Epithelial cell of proximal tubule (primary cell): ENCODE results near the gene RAG2. TPM values are rescaled to one million over a fixed set of nuclear protein-coding genes. Genes with fewer than 3 reads are reported as not detected.
A peak's percentile ranks its signal among the peaks of the same experiment; 100 is the strongest.

Source experiments
- DNase-seq: peaks from one replicate; pipeline ENCODE4 v3.0.0-alpha.2; 2011; ENCODE audit warnings: low read depth
- H3K4me3 ChIP-seq: 2 replicates; pipeline ENCODE4 v1.5.1; 2011; ENCODE audit warnings: low read depth, mild to moderate bottlenecking, low read length
- CTCF ChIP-seq: conservative IDR thresholded peaks from 2 replicates; pipeline ENCODE4 v1.5.1; 2012; ENCODE audit warnings: low read depth, mild to moderate bottlenecking, low read length
- total RNA-seq: library from RNA; depleted of rRNA; stranded (reverse); fragments of >200 nt; gene quantifications from 2 replicates; pipeline ENCODE4 v1.2.3, GENCODE V29; 2015

The RAG2 gene
- total RNA-seq, 1 donor from 2014 or later, result not detected

DNA sequence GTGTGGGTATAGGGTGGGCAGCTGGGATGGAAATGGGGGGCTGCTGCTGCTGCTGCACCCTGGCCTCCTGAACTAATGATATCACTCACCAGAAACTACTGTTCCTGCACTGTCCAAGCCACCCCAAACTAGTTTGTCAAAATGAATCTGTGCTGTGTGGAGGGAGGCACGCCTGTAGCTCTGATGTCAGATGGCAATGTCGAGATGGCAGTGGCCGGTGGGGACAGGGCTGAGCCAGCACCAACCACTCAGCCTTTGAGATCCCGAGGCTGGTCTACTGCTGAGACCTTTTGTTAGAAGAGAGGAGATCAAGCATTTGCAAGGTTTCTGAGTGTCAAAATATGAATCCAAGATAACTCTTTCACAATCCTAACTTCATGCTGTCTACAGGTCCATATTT is 28.9 kb downstream of the RAG2 start:
- no peak overlapping the region for H3K4me3 ChIP-seq
- DNase-seq, result no peak
- TF ChIP-seq CTCF, result no peak

DNA sequence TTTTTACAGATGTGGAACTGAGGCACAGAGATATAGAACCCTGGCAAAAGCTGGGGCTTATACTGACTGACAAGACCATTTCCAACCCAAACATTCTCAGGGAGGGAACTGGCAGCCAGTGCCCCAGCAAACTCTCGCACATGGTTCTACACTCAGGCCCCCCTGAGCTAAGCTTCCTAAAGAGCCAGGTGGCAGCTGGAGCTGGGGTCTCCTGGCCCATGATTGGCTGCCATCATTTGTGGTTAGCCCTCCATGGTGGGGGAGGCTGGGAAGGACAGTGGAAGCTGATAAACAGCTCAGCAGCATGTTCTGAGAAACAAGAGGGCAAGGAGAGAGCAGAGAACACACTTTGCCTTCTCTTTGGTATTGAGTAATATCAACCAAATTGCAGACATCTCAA is 30.3 kb downstream of the RAG2 start, which contains the start of gene RAG1:
Gene RAG1 (plus strand): TSS at position 314 of the 400 bp plus-strand sequence. CDS start 5,298 bp downstream, outside the sequence.
- no peak for TF ChIP-seq CTCF
- no peak for DNase-seq
- H3K4me3 ChIP-seq, result no peak within 1 kb of the TSS

- no peak for DNase-seq
- no peak overlapping the region for H3K4me3 ChIP-seq
Measured at GRCh38 chr11:36566407-36567053, 31.5 kb downstream of the RAG2 start.

GRCh38 chr11:36565031-36565610 is 32.9 kb downstream of the RAG2 start:
- no peak for DNase-seq
- H3K4me3 ChIP-seq, result no peak overlapping the region
- no peak for TF ChIP-seq CTCF

More at GRCh38 chr11:36566407-36567053, 31.5 kb downstream of the RAG2 start:
- TF ChIP-seq CTCF, result no peak

DNA sequence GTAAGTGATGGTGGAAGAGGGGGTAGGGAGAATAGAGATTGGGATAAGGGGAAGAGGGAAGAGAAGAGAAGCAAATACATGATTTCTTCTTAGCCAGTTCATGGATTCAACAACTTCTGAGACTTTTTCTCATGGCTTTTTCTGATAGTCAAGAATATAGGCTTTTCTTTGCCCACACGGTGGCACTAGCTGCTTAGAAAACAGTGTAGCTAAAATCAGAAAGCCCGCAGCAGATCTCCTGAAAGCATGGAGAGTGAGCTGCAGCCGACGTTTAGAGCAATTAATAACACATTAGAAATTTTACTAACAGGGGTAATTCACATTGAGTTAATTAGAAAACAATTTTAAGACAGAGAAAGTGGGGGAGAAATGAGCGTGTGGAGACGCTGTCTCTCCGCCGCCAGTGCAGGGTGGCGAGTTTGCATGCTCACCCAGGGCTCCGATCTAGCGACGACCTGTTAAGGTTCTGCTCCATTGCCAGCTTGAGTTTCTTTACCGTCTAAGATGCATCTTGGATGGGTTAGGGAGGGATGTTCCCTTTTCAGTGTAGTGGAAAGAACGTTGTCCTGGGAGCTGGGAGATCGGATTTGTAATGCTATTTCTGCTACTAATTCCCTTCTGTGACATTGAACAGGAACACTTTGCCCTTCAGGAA is 33.5 kb downstream of the RAG2 start:
- DNase-seq, result no peak
- peak overlapping the region; percentile 35 for H3K4me3 ChIP-seq
- TF ChIP-seq CTCF, result peak; percentile 86

DNA sequence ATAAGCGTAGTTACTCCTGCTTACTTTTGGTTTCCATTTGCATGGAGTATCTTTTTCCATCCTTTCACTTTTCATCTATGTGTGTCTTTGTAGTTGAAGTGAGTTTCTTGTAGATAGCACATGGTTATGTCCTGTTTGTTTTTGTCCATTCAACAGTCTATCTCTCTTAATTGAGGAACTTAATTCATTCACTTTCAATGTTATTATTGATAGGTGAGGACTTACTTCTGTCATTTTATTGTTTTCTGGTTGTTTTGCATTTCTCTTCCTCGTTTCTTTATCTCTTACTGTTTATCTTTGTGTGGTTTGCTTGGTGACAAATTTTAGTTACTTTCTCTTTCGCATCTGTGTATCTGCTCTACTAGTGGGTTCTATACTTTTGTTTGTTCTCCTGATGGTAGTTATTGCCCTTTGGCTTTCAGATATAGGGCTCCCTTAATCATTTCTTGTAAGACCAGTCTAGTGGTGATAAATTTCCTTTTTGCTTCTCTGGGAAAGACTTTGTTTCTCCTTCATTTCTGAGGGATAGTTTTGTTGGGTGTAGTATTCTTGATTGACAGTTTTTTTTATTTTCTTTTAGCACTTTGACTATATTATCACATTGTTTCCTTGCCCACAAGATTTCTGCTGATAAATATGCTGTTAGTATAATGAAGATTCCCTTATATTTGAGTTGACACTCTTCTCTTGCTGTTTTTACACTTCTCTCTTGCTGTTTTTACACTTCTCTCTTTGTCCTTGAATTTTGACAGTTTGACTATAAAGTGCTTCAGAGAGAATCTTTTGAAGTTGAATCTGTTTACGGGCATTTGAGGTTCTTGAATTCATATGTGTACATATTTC is 39.2 kb downstream of the RAG2 start:
- no peak for TF ChIP-seq CTCF
- DNase-seq, result no peak
- H3K4me3 ChIP-seq, result no peak overlapping the region
